SIG-M5 treated with dmso at 0.1 percent for 504 hours (cell line): ENCODE results near the gene ATP1A2.
A peak's percentile ranks its signal among the peaks of the same experiment; 100 is the strongest.
"Not testable (repeated sequence)": the region's sequence is repeated elsewhere in the genome, so short reads cannot be mapped to it uniquely, and the experiment has no call there.

Experiments used
- DNase-seq: peaks from one replicate; lab custom pipeline; 2025; ENCODE audit not compliant: unreplicated experiment; lab: John Stamatoyannopoulos, UW

Gene ATP1A2

DNA sequence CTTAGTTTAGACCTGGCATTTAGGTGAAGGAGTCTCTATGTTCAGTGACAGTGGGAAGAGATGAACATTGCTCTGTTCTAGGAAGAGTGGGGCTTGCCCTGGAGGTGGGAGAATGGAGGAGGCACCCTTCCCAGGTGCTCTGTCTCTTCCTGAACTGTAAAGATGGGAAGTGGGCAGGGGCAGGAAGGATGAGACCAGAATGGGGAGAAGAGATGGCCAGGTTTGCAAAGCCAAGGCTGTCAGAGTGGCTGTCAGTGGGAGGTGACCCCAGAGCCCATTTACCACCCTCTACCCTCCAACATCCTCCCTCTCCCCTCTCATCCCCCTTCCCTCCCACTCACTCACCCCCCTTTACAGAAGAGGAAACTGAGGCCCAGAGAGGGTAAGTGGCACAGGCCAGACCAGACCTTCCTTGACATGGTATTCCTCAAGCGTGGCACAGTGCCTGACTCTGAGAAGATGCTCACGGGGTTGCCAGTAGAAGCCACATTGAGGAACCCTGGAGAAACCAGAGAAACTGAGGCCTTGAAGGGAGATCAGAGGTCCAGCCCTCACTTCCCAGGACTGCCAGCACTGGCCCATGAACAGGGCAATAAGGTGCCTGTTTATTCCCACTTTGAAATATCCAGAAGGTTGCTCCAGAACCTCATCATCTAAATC is 15.7 kb upstream of the ATP1A2 start:
- no peak for DNase-seq

DNA sequence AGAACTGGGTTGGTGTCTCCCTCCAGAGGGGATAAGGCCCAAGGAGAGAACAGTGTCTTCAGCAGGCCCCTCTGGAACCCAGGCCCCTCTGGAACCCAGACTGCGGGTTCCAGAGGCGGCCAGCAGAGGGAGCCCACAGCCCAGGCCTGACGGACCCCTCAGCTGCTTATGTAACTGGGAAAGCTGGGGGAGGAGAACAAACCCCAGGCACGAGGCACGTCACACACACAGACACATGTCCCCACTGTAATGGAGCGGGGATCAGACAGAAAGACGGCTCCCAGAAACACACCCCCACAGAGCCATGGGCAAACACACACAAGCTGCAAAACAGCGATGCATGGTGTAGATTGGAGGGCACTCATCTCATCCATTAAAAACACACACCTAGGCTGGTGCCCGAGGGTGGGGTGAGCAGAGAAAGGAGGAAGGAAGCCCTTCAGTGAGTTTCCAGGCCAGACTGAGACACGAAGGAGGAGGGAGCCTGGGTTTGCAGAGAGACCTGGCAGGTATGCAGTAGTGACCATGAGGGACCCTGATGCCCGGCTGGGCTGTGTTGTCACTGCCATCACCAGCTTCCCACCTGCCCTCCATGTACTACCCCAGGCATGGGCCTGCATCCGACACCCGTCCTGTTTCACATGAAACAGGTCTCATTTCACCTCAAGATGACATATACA is 14.4 kb upstream of the ATP1A2 start:
- DNase-seq = peak; percentile 95

GRCh38 chr1:160101717-160102522 is 13.6 kb upstream of the ATP1A2 start:
- no peak for DNase-seq

- no peak for DNase-seq
These were observed 11.7 kb upstream of the ATP1A2 start for GRCh38 chr1:160103658-160104408.

DNA sequence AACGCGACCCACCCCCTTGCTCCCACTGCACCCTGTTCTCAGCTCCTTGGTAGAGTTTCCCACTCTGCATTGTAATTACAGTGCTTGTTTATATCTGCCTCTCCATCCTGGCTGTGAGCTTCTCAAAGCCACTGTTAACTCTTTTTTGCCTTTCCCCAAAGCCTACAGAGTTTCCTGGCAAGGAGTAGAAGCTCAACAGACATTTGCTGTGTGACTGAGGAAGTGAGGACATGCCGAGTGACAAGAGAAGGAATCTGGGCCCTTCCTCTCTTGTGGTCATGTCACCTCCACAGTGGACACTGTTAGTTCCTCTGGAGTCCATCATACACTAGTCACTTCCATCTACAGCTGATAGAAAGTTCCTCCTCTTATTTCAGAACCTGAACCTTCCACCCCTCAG is 11.1 kb upstream of the ATP1A2 start:
- no peak for DNase-seq

DNA sequence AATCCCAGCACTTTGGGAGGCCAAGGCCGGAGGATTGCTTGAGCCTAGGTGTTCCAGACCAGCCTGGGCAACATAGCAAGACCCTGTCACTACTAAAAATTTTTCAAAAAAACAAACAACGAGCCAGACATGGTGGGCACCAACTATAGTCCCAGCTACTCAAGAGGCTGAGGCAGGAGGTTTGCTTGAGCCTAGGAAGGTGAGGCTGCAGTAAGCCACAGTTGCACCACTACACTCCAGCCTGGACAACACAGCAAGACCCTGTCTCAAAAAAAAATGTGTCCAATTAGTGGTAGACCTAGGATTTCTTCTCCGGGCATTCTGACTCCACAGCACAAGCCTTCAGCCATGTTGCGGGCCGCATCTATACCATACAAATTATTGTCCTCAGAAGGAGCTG is 10.4 kb upstream of the ATP1A2 start:
- DNase-seq = no peak

- no peak for DNase-seq
These were observed 8.0 kb upstream of the ATP1A2 start for GRCh38 chr1:160107512-160107911.

GRCh38 chr1:160108888-160109662 is 6.5 kb upstream of the ATP1A2 start:
- DNase-seq = peak; percentile 62

- DNase-seq = no peak
These were observed 5.9 kb upstream of the ATP1A2 start for GRCh38 chr1:160109686-160110085.

DNA sequence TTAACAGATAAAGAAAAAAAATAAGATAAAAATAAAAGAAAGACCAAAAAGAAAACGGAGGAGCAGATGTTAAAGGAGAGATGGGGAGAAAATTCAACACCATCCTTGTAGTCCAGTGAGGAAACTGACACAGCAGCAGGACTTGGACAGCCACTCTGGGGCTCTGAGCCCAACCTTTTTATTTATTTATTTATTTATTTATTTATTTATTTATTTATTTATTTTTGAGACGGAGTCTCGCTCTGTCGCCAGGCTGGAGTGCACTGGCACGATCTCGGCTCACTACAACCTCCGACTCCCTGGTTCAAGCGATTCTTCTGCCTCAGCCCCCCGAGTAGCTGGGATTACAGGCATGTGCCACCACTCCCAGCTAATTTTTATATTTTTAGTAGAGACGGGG is 4.1 kb upstream of the ATP1A2 start:
- DNase-seq = not testable (repeated sequence)

DNA sequence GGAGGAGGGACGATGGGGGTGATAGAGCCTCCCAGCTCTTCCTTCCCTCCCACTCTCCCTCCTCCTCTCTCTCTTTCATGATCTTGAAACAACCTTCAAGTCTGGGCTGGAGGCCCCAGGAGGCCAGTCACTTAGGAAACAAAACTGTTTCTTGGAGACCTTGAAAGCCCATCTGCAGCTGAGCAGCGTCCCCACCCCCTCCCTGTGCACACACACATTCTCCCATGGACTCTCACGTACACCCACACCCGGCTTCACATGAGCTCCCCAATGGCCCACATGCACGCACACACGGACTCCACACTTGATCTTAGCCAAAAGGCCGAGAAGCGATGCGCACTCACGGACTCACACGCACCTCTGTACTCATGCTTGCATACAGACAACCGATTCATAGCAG is 3.2 kb upstream of the ATP1A2 start:
- DNase-seq = no peak

DNA sequence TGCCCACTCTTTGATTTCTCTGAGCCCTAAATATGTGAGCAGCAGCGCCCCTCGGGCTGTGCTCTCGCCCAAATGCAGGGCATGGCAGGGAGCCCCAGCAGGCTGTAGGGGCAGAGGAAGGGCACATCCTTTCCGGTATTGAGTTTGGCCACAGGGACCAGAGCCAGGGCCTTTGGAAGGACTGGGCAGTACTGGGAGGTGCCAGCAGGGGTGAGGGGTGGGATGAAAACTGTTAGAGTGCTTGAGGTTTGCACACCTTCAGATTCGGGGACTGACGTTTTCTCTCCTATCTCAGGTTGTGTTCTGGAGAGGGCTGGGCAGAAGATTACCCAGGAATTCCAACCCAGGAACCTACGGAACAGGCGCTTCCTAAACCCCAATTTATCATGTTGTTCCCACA is 2.2 kb upstream of the ATP1A2 start:
- DNase-seq = no peak

GRCh38 chr1:160114085-160114484 is 1.5 kb upstream of the ATP1A2 start:
- no peak for DNase-seq

DNA sequence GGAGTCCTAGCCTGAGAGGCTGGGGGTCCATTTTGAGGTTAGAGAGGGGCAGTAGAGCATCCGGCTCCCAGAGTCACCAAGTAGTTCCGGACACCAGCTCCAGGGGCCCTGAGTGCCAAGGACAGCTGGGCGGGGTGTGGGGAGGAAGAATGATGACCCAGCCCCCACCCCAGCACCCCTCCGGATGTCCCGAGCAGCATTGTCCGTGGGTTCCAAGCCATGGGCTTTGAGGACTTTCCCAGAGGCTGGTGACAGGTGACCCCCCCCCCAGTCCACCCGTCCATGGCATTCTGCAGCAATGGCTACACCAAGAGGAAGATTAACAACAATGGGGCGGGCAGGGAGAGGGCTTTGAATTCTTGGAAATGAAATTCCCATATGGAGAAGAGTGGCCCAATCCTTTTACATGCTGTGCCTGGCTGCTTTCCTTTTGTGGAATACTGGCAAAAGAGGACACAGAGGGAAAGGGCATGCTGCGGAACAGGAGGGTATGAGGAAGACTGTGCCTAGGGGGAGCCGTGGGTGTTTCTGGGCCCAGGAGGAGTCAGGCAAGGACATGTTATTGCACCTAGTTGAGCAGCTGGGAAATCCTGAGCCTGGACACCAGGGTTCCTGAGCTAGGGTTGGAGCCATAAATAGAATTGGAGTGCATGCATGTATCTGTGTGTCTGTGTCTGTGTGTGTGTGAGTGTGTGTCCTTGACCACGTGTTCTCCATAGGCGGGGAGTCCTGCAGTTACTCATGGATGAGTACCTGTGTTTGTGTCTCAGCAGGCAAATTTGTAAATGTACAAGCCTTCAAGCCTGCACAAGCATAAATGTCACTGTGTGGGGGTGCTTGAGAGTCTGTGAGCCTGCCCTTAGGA is 956 bp downstream of the ATP1A2 start:
- no peak for DNase-seq

DNA sequence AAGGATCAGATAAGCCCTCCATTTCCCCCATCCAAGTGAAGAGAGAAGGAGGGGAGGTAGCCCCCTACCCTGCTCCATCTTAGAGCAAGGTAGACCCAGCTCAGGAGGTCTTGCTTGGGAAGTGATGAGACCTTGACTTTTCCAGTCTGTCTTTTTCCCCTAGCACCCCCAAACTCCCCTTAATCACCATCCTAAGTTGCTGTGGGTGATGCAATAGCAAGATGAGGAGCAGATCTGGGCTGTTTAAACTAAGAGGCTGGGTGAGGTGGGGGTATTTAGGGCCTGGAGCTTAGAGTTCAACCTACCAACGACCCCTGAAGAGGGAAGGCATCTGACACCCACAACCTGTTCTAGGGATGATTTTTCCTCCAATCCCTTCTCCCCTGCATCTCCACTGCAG is 1.7 kb downstream of the ATP1A2 start:
- no peak for DNase-seq

DNA sequence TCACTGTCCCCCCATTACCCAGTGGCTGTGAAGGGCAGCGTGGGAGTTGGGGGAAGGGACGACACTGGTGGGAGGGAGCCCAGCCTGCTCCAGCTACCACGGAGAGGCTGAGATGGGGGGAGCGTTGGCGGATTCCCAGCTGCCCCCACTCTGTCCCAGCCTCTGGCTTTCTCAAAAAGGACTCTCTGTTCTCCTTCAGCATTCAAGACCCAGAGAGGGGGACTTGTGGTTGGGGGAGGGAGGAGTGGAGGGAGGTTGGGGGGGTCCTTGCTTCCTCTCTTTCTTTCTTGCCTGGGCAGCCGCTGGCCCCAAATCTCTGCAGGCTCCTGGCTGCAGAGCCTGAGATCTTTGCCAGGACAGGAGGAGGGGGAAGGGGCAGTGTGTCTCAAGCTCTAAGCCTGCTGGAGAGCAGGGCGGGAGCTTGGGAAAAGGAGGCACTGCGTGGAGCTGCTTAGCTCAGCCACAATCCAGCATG is 2.2 kb downstream of the ATP1A2 start:
- no peak for DNase-seq

- DNase-seq = no peak
These were observed 3.4 kb downstream of the ATP1A2 start for GRCh38 chr1:160118928-160119327.

GRCh38 chr1:160120797-160121196 is 5.2 kb downstream of the ATP1A2 start:
- DNase-seq = no peak

DNA sequence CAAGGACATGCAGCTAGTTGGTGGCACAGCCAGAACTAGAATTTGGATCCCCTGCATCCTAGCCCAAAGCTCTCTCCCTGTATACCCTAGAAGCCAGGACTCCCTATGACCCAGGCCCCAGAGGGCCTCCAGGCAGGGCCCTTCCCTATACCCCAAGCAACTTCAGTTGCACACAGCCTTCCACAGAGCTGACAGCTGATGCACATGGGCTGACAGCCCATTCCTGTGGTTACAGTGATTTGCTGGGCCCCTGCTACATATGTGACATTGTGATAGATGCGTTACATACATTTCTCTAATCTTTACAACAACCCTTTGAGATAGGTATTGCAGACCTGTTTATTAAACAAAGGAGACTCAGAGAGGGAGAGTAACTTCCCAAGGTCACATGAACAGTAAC is 5.8 kb downstream of the ATP1A2 start:
- DNase-seq = no peak
